Stimulated activated CD4-positive, alpha-beta T cell treated with anti-CD3 and anti-CD28 coated beads, Interleukin-1b, Interleukin-23, amount 100 ng/mL, for 4 hours (primary cell): ENCODE measurements around the gene TGM5.

Experiments
- DNase-seq, 2 donors: peaks; one replicate each; pipeline ENCODE4 v3.0.0-alpha.2; 2020; ENCODE audit warnings: low read depth in 2 of 2

The TGM5 gene

DNA sequence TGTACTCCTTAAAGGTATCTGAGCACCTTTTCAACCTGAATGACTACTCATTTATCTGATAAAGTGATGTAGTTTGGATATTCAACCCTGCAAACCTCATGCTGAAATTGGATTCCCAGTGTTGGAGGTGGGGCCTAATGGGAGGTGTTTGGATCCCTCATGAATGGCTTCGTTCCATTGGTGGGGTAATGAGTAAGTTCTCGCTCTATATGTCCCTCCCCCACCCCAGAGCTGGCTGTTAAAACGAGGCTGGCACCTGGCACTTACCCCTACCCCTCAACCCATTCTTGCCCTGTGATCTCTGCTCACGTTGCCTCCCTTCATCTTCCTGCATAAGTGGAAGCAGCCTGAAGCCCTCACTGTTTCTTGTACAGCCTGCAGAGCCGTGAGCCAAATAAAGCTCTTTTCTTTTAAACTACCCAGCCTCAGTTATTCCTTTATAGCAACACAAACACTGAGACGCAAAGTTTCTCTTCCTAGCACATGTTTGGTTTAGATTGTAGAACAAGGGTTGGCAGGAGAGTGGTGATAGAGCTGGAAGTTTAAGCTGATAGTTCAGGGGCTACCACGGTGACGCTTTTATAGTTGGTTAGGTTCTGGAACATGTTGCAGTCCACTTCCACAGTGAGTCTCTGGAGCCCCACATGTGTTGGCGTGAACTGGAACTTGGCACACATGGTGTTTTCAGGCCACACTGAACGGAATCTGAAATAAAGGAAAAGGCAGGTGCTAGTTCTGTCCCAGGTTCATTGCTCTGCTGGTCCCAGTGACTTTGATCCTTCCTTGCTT lies 69.8 kb downstream of the TGM5 start:
- no peak for DNase-seq

DNA sequence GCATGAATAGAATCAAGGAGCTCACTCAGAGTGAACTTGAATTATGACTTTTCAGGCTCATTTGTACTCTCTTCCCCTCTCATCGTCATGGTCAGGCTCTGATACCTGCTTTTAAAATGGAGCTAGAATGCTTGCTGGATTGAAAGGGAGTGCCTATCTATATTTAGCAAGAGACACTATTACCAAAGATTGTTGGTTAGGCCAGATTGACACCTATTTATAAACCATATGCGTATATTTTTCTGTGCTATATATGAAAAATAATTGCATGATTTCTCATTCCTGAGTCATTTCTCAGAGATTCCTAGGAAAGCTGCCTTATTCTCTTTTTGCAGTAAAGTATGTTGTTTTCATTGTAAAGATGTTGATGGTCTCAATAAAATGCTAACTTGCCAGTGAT lies 71.9 kb downstream of the TGM5 start:
- no peak for DNase-seq

DNA sequence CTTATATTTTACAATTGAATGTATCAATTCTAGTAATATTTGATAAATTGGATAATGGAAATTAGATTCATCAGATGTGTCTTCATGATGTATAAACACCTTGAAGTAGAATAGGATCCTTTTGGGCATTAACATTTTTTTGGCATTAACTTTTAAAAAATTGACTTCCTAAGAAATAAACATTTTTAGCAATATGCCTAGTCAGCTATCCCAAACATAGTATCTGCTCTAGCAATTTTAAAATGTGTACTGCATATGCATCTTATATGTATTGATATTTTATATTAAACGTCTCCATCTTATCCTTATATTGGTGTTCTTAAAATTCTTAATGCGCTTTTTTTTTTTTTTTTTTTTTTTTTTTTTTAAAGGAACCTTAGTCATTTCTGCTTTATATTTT lies 73.0 kb downstream of the TGM5 start:
- no peak for DNase-seq

DNA sequence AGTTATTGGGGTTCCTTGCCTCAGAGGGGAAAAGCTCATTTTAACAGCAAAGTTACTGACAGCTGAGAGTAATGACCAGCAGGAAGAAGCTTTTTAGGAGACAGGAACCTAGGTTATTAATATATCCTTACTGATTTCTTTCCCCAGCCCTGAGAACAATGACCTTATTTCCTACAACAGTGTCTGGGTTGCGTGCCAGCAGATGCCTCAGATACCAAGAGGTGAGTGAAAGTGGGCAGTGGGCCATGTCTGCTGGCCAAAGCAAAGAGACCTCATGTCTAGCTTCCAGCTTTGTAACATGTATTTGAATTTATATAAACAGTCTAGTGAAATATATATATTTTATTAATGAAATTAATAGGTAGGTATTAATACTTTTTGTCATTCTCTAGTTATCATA lies 76.5 kb downstream of the TGM5 start:
- DNase-seq = no peak

- DNase-seq = no peak
Observed at GRCh38 chr15:43189296-43189695, 77.4 kb downstream of the TGM5 start.

DNA sequence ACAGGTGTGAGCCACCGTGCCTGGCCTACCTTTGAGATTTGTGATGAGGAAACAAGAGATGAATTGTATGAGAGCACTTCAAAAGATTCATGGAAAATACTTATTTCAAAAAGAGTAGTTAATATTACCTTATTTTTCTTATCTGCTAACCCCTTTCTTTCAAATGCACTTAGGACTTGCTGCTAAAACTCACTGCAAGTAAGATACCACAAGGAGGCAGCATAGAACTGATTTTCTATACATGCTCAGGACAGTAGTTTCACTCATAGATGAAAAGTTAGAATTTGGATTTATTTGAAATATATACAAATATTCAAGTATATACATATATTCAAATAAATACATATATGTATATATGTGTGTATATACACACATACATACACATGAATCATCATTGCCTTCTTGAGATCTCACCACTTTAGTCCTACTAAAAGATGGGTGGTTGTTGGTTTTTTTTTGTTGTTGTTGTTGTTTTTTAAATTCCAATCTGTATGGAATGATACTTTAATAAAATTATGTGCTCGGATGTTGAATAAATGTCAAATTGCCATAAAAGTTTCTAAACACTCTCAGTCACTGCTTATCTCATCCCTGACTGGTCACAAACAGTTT lies 79.1 kb downstream of the TGM5 start:
- DNase-seq = no peak

DNA sequence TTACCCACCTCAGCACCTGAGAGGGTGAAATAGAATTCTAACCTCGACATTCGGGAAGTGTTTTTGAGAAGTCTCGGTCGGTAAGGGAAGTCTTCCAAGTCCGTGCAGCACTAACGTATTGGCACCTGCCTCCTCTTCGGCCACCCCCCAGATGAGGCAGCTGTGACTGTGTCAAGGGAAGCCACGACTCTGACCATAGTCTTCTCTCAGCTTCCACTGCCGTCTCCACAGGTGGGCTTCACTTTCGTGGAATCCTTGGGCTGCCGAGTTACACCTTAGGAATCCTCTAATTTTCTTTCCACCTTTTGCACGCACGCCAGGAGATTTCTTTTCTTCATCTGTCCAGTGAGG lies 80.8 kb downstream of the TGM5 start:
- DNase-seq = no peak

- DNase-seq = peak; percentile 60 to 82
Observed at GRCh38 chr15:43185157-43186002, 81.3 kb downstream of the TGM5 start, which contains the start of gene CCNDBP1. Gene CCNDBP1, plus strand, starts transcription at chr15:43185403. Its CDS starts 96 bp downstream, at chr15:43185499.

GRCh38 chr15:43184407-43185124 lies 82.2 kb downstream of the TGM5 start:
- DNase-seq = no peak

GRCh38 chr15:43183270-43183669 lies 83.5 kb downstream of the TGM5 start:
- no peak for DNase-seq
